ENCODE results near the gene PRKAR1B.

PRKAR1B gene

GRCh38 chr7:681551-682307 lies 45.4 kb downstream of the PRKAR1B start:
- ChIA-PET POLR2A (ENCODE audit: low non-redundant PET) (no interaction called here), CTCF (interaction anchor here (0.6 to 0.7 kb wide), 3 partner anchors 10 to 19 kb away, joined by 3 to 4 read pairs (median 3); no protein-coding TSS in a partner anchor)
- no peak for DNase-seq (ENCODE audit: low spot score)

DNA sequence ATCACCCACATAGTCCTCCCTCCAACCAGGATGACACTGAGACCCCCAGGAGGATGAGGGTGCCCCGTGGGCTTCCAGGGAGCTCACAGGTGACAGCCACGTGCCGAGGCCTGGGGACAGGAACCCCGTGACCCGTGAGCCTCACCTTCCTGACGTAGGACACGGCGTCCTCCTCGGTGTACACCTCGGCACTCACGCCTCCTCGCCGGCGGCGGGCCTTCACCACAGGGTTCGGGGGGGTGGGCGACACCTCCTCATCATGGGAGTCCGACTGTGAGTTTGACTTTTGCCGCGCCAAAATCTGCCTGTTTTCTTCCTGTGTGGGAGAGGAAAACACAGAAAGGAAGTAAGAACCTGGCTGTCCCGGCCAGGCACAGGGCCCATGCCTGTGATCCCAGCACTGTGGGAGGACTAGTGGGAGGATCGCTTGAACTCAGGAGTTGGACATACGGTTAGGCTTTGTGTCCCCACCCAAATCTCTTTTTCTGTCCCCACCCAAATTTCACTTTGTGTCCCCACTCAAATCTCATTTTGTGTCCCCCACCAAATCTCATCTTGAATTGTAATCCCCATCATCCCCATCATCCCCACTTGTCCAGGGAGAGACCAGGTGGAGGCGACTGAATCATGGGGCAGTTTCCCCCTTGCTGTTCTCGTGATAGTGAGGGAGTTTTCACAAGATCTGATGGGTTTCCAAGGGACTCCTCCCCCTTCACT lies 46.5 kb downstream of the PRKAR1B start:
- ChIA-PET POLR2A (ENCODE audit: low non-redundant PET) (no interaction called here), CTCF (no interaction called here)
- no peak overlapping the region for H3K27ac ChIP-seq
- no peak for TF ChIP-seq CTCF (conservative IDR thresholded peaks at IDR 0.05; ENCODE audit: low read depth)
- no peak for DNase-seq (ENCODE audit: low spot score)

More at GRCh38 chr7:681551-682307, 45.4 kb downstream of the PRKAR1B start:
- TF ChIP-seq CTCF (conservative IDR thresholded peaks at IDR 0.05; ENCODE audit: low read depth) = no peak
- no peak overlapping the region for H3K27ac ChIP-seq

- no peak for DNase-seq (ENCODE audit: low spot score)
- no peak for TF ChIP-seq CTCF (conservative IDR thresholded peaks at IDR 0.05; ENCODE audit: low read depth)
- ChIA-PET POLR2A (ENCODE audit: low non-redundant PET) (no interaction called here), CTCF (no interaction called here)
- H3K27ac ChIP-seq = no peak overlapping the region
Observed at GRCh38 chr7:676972-677385, 50.1 kb downstream of the PRKAR1B start.

GRCh38 chr7:676246-676971 lies 50.7 kb downstream of the PRKAR1B start:
- no peak overlapping the region for H3K27ac ChIP-seq
- no peak for DNase-seq (ENCODE audit: low spot score)
- POLR2A ChIA-PET (ENCODE audit: low non-redundant PET) = no interaction called here
- TF ChIP-seq CTCF (conservative IDR thresholded peaks at IDR 0.05; ENCODE audit: low read depth) = no peak
- CTCF ChIA-PET = no interaction called here

GRCh38 chr7:674454-675410 lies 52.3 kb downstream of the PRKAR1B start:
- TF ChIP-seq CTCF (conservative IDR thresholded peaks at IDR 0.05; ENCODE audit: low read depth) = no peak
- DNase-seq (ENCODE audit: low spot score) = no peak
- ChIA-PET POLR2A (ENCODE audit: low non-redundant PET) (no interaction called here), CTCF (no interaction called here)
- H3K27ac ChIP-seq = no peak overlapping the region; the same call in 1 of the 2 replicates

All from RWPE1 (cell line).